H1 (cell line): ENCODE measurements around the gene ARHGEF5. TPM values are rescaled to one million over a fixed set of nuclear protein-coding genes. Genes with fewer than 3 reads are reported as not detected.

Experiments
- CHD1 ChIP-seq: IDR thresholded peaks from 2 replicates; pipeline ENCODE4 v1.6.1; 2012; ENCODE audit warnings: low read depth, low read length, improper control_type of control experiment
- KDM4A ChIP-seq: IDR thresholded peaks from one replicate; pipeline ENCODE4 v1.7.1; 2012; ENCODE audit warnings: low read depth, mild to moderate bottlenecking, moderate library complexity, low read length, inconsistent platforms; ENCODE audit not compliant: severe bottlenecking
- polyA plus RNA-seq, 7 experiments: library from polyadenylated mRNA; depleted of rRNA in 3 of 7; stranded (reverse) in 5 of 7; unstranded in 2 of 7; fragments of >200 nt in 5 of 7; fragments of 200-250 nt in 2 of 7; gene quantifications; 1 replicate in 5 of 7; 2 replicates in 1 of 7; 4 replicates in 1 of 7; pipeline versions ENCODE4 v1.2.1 to v1.2.3, GENCODE V29; 2011 to 2013; ENCODE audit warnings: missing spikeins in 2 of 7, mixed read lengths in 2 of 7
- total RNA-seq: library from RNA; stranded (reverse); fragmentation: NEBNext Ultra II Directional; extraction: Animal tissue kit (Norgen Biotek cat#: 25700); gene quantifications from 2 replicates; pipeline ENCODE4 v1.2.1, GENCODE V29; 2021
- TF ChIP-seq, protein P1 (sequence below): fragments of 300-600 bp; sonication (generic); IDR thresholded peaks from 2 replicates; pipeline ENCODE4 v1.7.1; 2012; ENCODE audit warnings: low read length, moderate library complexity, mild to moderate bottlenecking, inconsistent platforms; ENCODE audit not compliant: insufficient replicate concordance

The ARHGEF5 gene
- total and polyA plus RNA-seq, 2 of the 8 experiments (the other 6 are each of a cell fraction or from before 2014, with no cell fraction given): 12.8 to 34.6 TPM

GRCh38 chr7:144398291-144398690 is 43.1 kb downstream of the ARHGEF5 start (continued):
- TF ChIP-seq, protein P1, sequence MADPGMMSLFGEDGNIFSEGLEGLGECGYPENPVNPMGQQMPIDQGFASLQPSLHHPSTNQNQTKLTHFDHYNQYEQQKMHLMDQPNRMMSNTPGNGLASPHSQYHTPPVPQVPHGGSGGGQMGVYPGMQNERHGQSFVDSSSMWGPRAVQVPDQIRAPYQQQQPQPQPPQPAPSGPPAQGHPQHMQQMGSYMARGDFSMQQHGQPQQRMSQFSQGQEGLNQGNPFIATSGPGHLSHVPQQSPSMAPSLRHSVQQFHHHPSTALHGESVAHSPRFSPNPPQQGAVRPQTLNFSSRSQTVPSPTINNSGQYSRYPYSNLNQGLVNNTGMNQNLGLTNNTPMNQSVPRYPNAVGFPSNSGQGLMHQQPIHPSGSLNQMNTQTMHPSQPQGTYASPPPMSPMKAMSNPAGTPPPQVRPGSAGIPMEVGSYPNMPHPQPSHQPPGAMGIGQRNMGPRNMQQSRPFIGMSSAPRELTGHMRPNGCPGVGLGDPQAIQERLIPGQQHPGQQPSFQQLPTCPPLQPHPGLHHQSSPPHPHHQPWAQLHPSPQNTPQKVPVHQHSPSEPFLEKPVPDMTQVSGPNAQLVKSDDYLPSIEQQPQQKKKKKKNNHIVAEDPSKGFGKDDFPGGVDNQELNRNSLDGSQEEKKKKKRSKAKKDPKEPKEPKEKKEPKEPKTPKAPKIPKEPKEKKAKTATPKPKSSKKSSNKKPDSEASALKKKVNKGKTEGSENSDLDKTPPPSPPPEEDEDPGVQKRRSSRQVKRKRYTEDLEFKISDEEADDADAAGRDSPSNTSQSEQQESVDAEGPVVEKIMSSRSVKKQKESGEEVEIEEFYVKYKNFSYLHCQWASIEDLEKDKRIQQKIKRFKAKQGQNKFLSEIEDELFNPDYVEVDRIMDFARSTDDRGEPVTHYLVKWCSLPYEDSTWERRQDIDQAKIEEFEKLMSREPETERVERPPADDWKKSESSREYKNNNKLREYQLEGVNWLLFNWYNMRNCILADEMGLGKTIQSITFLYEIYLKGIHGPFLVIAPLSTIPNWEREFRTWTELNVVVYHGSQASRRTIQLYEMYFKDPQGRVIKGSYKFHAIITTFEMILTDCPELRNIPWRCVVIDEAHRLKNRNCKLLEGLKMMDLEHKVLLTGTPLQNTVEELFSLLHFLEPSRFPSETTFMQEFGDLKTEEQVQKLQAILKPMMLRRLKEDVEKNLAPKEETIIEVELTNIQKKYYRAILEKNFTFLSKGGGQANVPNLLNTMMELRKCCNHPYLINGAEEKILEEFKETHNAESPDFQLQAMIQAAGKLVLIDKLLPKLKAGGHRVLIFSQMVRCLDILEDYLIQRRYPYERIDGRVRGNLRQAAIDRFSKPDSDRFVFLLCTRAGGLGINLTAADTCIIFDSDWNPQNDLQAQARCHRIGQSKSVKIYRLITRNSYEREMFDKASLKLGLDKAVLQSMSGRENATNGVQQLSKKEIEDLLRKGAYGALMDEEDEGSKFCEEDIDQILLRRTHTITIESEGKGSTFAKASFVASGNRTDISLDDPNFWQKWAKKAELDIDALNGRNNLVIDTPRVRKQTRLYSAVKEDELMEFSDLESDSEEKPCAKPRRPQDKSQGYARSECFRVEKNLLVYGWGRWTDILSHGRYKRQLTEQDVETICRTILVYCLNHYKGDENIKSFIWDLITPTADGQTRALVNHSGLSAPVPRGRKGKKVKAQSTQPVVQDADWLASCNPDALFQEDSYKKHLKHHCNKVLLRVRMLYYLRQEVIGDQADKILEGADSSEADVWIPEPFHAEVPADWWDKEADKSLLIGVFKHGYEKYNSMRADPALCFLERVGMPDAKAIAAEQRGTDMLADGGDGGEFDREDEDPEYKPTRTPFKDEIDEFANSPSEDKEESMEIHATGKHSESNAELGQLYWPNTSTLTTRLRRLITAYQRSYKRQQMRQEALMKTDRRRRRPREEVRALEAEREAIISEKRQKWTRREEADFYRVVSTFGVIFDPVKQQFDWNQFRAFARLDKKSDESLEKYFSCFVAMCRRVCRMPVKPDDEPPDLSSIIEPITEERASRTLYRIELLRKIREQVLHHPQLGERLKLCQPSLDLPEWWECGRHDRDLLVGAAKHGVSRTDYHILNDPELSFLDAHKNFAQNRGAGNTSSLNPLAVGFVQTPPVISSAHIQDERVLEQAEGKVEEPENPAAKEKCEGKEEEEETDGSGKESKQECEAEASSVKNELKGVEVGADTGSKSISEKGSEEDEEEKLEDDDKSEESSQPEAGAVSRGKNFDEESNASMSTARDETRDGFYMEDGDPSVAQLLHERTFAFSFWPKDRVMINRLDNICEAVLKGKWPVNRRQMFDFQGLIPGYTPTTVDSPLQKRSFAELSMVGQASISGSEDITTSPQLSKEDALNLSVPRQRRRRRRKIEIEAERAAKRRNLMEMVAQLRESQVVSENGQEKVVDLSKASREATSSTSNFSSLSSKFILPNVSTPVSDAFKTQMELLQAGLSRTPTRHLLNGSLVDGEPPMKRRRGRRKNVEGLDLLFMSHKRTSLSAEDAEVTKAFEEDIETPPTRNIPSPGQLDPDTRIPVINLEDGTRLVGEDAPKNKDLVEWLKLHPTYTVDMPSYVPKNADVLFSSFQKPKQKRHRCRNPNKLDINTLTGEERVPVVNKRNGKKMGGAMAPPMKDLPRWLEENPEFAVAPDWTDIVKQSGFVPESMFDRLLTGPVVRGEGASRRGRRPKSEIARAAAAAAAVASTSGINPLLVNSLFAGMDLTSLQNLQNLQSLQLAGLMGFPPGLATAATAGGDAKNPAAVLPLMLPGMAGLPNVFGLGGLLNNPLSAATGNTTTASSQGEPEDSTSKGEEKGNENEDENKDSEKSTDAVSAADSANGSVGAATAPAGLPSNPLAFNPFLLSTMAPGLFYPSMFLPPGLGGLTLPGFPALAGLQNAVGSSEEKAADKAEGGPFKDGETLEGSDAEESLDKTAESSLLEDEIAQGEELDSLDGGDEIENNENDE: no peak
- TF ChIP-seq CHD1 (no peak), KDM4A (no peak)
